AG09319 (cell line): ENCODE results near the gene C1orf116.

Experiments used
- DNase-seq: peaks from one replicate; pipeline ENCODE4 v3.0.0-alpha.2; 2010; ENCODE audit warnings: low read depth; ENCODE audit errors: extremely low read depth
- CTCF ChIP-seq: IDR thresholded peaks from 2 replicates; pipeline ENCODE4 v1.5.1; 2011; ENCODE audit warnings: low read depth, mild to moderate bottlenecking, inconsistent platforms, low read length, moderate library complexity

Gene C1orf116

GRCh38 chr1:207004931-207005830 is 27.4 kb downstream of the C1orf116 start:
- no peak for DNase-seq
- TF ChIP-seq CTCF: peak; percentile 74

DNA sequence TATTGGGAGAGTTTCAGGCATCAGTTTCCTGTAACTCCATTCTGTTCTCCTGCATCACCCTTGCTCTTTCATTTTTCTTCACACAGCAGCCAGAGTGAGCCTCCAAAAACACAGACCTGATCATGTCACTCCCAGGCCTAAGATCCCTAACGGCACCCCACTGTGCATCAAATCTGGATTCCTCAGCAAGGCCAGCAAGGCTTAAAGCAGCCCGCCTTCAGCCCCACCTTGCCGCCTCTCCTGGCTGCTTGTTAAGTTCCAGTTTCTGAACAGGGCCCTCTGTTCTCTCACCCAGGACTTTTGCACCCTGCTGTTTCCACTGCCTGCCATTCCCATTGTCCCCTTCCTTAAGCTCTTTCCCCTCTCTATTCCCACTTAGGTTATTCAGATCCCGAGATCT is 29.3 kb downstream of the C1orf116 start:
- TF ChIP-seq CTCF: no peak
- no peak for DNase-seq

GRCh38 chr1:207002724-207003146 is 29.8 kb downstream of the C1orf116 start:
- no peak for DNase-seq
- TF ChIP-seq CTCF: no peak

- DNase-seq: no peak
- no peak for TF ChIP-seq CTCF
These were observed 30.9 kb downstream of the C1orf116 start for GRCh38 chr1:207001492-207002245.

DNA sequence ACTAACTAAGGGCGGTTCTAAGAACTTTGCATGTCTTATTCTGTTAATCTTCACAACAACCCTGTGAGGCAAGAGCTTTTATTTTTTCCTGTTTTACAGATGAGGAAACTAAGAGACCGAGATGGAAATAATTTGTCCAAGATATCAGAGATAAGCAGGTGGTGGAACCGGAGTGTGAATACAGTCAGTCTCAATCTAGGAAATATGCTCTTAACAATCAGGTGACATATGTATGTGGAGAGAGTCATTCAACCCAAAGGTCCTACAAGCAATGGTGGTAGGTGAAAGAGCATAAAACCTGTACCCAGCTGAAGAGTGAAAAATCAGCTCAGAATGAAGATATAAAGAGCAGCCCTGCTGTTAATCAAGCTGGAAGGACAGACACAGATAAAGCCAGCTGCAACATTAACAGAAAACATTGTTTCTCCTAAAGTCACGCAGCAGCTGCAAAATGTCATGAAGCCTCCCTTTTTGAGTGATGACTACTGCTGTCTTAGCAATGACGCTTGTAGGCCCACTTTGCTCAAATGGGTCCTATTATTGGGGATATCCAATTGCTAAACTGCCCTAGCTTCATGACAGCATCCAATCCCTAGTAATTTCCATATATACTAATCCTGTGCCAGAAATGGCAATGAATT is 31.8 kb downstream of the C1orf116 start:
- no peak for DNase-seq

GRCh38 chr1:206998816-206999215 is 33.7 kb downstream of the C1orf116 start:
- DNase-seq: no peak
- TF ChIP-seq CTCF: no peak

More for the DNA sequence above, 31.8 kb downstream of the C1orf116 start:
- TF ChIP-seq CTCF: no peak
